ENCODE data around the gene NKX1-2. TPM values are rescaled to one million over a fixed set of nuclear protein-coding genes. Genes with fewer than 3 reads are reported as not detected.

Gene NKX1-2
- total and polyA plus RNA-seq, 2 donors from 2014 or later: not detected

GRCh38 chr10:124420254-124420653 lies 29.6 kb downstream of the NKX1-2 start:
- Histone ChIP-seq H3K27me3 (ENCODE audit: control insufficient read depth, insufficient read depth, low read length) (no peaks in the 10 kb centered on the region), H3K9ac (ENCODE audit: low read length in 3 of 3) (no peak overlapping the region), H3K36me3 (ENCODE audit: control insufficient read depth in 2 of 3, insufficient read depth in 3 of 3, low read length in 3 of 3) (no peaks in the 10 kb centered on the region), H3K9me3 (ENCODE audit: control insufficient read depth in 2 of 3, insufficient read depth in 1 of 3, low read length in 3 of 3) (no peaks in the 10 kb centered on the region), H3K4me3 (ENCODE audit: low read length in 3 of 3) (no peak overlapping the region), H3K27ac (ENCODE audit: low read depth in 2 of 2, low read length in 2 of 2) (no peak overlapping the region), H3K4me1 (ENCODE audit: control insufficient read depth in 2 of 3, insufficient read depth in 2 of 3, low read depth in 1 of 3, low read length in 3 of 3) (peaks cover 0 to 5% (median 0%) of the 10 kb centered on the region in 3 donors)
- intact Hi-C loops (cut with DNase I): no loop called here
- DNase-seq (no peak), FAIRE-seq (no peak)
- TF ChIP-seq, protein P1, sequence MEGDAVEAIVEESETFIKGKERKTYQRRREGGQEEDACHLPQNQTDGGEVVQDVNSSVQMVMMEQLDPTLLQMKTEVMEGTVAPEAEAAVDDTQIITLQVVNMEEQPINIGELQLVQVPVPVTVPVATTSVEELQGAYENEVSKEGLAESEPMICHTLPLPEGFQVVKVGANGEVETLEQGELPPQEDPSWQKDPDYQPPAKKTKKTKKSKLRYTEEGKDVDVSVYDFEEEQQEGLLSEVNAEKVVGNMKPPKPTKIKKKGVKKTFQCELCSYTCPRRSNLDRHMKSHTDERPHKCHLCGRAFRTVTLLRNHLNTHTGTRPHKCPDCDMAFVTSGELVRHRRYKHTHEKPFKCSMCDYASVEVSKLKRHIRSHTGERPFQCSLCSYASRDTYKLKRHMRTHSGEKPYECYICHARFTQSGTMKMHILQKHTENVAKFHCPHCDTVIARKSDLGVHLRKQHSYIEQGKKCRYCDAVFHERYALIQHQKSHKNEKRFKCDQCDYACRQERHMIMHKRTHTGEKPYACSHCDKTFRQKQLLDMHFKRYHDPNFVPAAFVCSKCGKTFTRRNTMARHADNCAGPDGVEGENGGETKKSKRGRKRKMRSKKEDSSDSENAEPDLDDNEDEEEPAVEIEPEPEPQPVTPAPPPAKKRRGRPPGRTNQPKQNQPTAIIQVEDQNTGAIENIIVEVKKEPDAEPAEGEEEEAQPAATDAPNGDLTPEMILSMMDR (IDR thresholded peaks at IDR 0.05; ENCODE audit: borderline replicate concordance, extremely low read depth, insufficient read depth): no peak

- peak in 1 of 5 donors; percentile 48 for DNase-seq
- Histone ChIP-seq H3K4me1 (ENCODE audit: control insufficient read depth in 2 of 3, insufficient read depth in 2 of 3, low read depth in 1 of 3, low read length in 3 of 3) (peaks cover 0 to 6% (median under 1%) of the 10 kb centered on the region in 3 donors), H3K9me3 (ENCODE audit: control insufficient read depth in 2 of 3, insufficient read depth in 1 of 3, low read length in 3 of 3) (no peaks in the 10 kb centered on the region), H3K36me3 (ENCODE audit: control insufficient read depth in 2 of 3, insufficient read depth in 3 of 3, low read length in 3 of 3) (no peaks in the 10 kb centered on the region), H3K27ac (ENCODE audit: low read depth in 2 of 2, low read length in 2 of 2) (no peak overlapping the region), H3K27me3 (ENCODE audit: control insufficient read depth, insufficient read depth, low read length) (no peaks in the 10 kb centered on the region), H3K9ac (ENCODE audit: low read length in 3 of 3) (no peak overlapping the region), H3K4me3 (ENCODE audit: low read length in 3 of 3) (no peak overlapping the region)
- TF ChIP-seq, protein P1 (IDR thresholded peaks at IDR 0.05; ENCODE audit: borderline replicate concordance, extremely low read depth, insufficient read depth): no peak
- no peak for FAIRE-seq
- intact Hi-C loops (cut with DNase I): no loop called here
Observed at GRCh38 chr10:124419635-124420034, 30.2 kb downstream of the NKX1-2 start.

DNA sequence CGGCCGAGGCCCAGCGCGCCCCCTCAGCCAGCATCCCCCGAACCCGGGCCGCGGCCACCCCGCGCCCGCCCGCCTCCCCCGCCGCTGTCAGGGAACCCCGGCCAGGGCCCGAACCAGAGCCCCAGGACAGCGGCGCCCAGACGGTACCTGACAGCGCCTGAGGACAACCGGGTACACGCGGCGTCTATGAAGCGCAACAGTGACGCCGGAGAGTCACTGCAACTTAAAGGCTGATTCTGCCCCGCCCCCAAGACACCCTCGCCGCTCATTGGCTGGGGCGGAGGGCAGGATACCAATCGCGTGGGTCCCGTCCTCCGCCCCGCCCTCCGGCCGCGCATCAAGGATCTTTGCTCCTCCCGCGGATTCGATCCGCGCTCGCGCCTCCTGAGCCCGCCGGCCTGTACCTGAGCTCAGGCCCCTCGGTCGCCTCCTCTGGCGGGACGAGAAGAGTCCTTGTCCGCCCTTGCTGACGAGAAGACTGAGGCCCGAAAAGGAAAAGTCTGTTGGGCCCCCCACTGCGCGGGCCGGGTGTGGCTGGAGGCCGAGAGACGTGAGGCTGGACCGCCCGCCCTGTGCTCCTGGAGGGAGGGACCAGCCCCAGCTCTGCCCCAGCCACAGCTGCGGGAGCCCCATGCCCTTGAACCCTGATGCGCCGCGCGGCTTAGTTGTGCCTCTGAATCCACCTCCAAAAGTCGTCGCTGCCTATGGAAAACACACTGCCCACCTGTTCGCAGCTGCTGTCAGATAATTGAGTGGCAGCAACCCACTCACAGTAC lies 30.9 kb downstream of the NKX1-2 start, which contains the start of gene OAT:
Gene OAT (minus strand): TSS at position 198 of the 776 bp plus-strand sequence. CDS start 6,752 bp downstream, outside the sequence.
- TF ChIP-seq, protein P1 (IDR thresholded peaks at IDR 0.05; ENCODE audit: borderline replicate concordance, extremely low read depth, insufficient read depth): peak; percentile 15
- Histone ChIP-seq H3K9me3 (ENCODE audit: control insufficient read depth in 2 of 3, insufficient read depth in 1 of 3, low read length in 3 of 3) (no peaks in the 10 kb centered on the region), H3K4me1 (ENCODE audit: control insufficient read depth in 2 of 3, insufficient read depth in 2 of 3, low read depth in 1 of 3, low read length in 3 of 3) (peaks cover 0 to 13% (median 2%) of the 10 kb centered on the region in 3 donors), H3K36me3 (ENCODE audit: control insufficient read depth in 2 of 3, insufficient read depth in 3 of 3, low read length in 3 of 3) (no peaks in the 10 kb centered on the region), H3K27me3 (ENCODE audit: control insufficient read depth, insufficient read depth, low read length) (no peaks in the 10 kb centered on the region), H3K27ac (ENCODE audit: low read depth in 2 of 2, low read length in 2 of 2) (peak within 1 kb of the TSS; percentile 64), H3K4me3 (ENCODE audit: low read length in 3 of 3) (peak within 1 kb of the TSS; percentile 23 to 72 (median 61)), H3K9ac (ENCODE audit: low read length in 3 of 3) (peak within 1 kb of the TSS; percentile 1 to 67 (median 48))
- intact Hi-C loops (cut with DNase I): no loop called here
- peak; percentile 86 for FAIRE-seq
- peak; percentile 97 to 99 (median 98) for DNase-seq
